Measurements from ENCODE around the gene UBXN4. TPM values are rescaled to one million over a fixed set of nuclear protein-coding genes. Genes with fewer than 3 reads are reported as not detected.

The UBXN4 gene
- total RNA-seq, 2 donors from 2014 or later: 106 to 117 TPM

DNA sequence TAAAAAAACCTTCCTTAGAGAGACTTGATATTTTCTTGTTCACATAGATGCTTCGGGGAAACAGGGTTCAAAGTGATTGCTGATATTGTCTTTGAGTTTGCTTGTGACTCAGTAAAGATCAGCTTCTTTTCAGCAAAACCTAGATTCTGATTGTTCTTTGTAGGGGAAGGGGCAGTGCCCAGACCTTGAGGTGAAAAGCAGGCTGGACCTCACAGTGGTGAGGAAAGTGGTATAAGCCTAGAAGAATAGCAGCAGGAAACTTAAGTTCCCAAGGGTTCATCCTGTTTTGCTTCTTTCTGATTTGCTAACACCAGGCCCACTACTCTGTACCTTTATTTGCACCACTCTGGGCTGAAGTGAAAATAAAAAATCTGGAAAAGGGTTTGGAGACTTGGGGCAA is 20.9 kb downstream of the UBXN4 start:
- TF ChIP-seq, protein P1, sequence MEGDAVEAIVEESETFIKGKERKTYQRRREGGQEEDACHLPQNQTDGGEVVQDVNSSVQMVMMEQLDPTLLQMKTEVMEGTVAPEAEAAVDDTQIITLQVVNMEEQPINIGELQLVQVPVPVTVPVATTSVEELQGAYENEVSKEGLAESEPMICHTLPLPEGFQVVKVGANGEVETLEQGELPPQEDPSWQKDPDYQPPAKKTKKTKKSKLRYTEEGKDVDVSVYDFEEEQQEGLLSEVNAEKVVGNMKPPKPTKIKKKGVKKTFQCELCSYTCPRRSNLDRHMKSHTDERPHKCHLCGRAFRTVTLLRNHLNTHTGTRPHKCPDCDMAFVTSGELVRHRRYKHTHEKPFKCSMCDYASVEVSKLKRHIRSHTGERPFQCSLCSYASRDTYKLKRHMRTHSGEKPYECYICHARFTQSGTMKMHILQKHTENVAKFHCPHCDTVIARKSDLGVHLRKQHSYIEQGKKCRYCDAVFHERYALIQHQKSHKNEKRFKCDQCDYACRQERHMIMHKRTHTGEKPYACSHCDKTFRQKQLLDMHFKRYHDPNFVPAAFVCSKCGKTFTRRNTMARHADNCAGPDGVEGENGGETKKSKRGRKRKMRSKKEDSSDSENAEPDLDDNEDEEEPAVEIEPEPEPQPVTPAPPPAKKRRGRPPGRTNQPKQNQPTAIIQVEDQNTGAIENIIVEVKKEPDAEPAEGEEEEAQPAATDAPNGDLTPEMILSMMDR (IDR thresholded peaks at IDR 0.05): no peak
- H3K27me3 ChIP-seq: no peaks in the 10 kb centered on the region
- H3K36me3 ChIP-seq: peaks cover 13% of the 10 kb centered on the region
- no peaks in the 10 kb centered on the region for H3K4me1 ChIP-seq
- DNase-seq: no peak
- H3K9ac ChIP-seq (ENCODE audit: low read depth in 2 of 2, low read length in 2 of 2): no peak overlapping the region
- H3K9me3 ChIP-seq: no peaks in the 10 kb centered on the region
- no peak overlapping the region for H3K27ac ChIP-seq
- H3K4me3 ChIP-seq: no peak overlapping the region
- intact Hi-C loops (cut with DNase I): no loop called here

- DNase-seq: no peak
- no peaks in the 10 kb centered on the region for H3K27me3 ChIP-seq
- TF ChIP-seq, protein P1 (IDR thresholded peaks at IDR 0.05): no peak
- H3K9me3 ChIP-seq: no peaks in the 10 kb centered on the region
- H3K27ac ChIP-seq: no peak overlapping the region
- H3K4me3 ChIP-seq: no peak overlapping the region
- H3K9ac ChIP-seq (ENCODE audit: low read depth in 2 of 2, low read length in 2 of 2): no peak overlapping the region
- H3K36me3 ChIP-seq: no peaks in the 10 kb centered on the region
- no peaks in the 10 kb centered on the region for H3K4me1 ChIP-seq
- intact Hi-C loops (cut with DNase I): no loop called here
These were observed 27.2 kb downstream of the UBXN4 start for GRCh38 chr2:135768863-135769262.

- TF ChIP-seq, protein P1 (IDR thresholded peaks at IDR 0.05): no peak
- no peak overlapping the region for H3K9ac ChIP-seq (ENCODE audit: low read depth in 2 of 2, low read length in 2 of 2)
These were observed 31.7 kb downstream of the UBXN4 start for GRCh38 chr2:135773319-135773718.

DNA sequence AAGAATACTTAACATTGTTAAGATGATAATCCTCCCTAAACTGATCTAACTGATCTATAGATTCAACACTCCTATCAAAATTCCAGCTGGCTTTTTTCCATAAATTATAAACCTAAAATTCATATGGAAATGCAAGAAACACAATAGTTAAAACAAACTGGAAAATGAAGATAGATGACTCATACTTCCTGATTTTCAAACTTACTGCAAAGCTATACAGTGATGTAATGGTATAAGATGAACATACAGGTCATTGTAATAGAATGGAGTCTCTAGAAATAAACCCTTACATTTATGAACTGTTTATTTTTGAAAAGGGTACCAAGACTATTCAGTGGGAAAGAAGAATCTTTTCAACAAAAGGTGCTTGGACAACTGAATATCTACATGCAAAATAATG is 32.3 kb downstream of the UBXN4 start:
- no peaks in the 10 kb centered on the region for H3K4me1 ChIP-seq
- no peak overlapping the region for H3K27ac ChIP-seq
- TF ChIP-seq, protein P1 (IDR thresholded peaks at IDR 0.05): no peak
- no peaks in the 10 kb centered on the region for H3K27me3 ChIP-seq
- H3K9ac ChIP-seq (ENCODE audit: low read depth in 2 of 2, low read length in 2 of 2): no peak overlapping the region
- DNase-seq: no peak
- intact Hi-C loops (cut with DNase I): loop anchor here (10.0 kb wide), 1 partner anchor 609 kb away; no protein-coding TSS in a partner anchor
- no peak overlapping the region for H3K4me3 ChIP-seq
- H3K36me3 ChIP-seq: peaks cover 13% of the 10 kb centered on the region
- H3K9me3 ChIP-seq: no peaks in the 10 kb centered on the region

More at GRCh38 chr2:135773319-135773718, 31.7 kb downstream of the UBXN4 start:
- H3K4me1 ChIP-seq: no peaks in the 10 kb centered on the region
- no peak for DNase-seq
- H3K36me3 ChIP-seq: peaks cover 8% of the 10 kb centered on the region
- no peak overlapping the region for H3K27ac ChIP-seq
- intact Hi-C loops (cut with DNase I): loop anchor here (10.0 kb wide), 1 partner anchor 609 kb away; no protein-coding TSS in a partner anchor
- no peak overlapping the region for H3K4me3 ChIP-seq
- H3K9me3 ChIP-seq: no peaks in the 10 kb centered on the region
- H3K27me3 ChIP-seq: no peaks in the 10 kb centered on the region

DNA sequence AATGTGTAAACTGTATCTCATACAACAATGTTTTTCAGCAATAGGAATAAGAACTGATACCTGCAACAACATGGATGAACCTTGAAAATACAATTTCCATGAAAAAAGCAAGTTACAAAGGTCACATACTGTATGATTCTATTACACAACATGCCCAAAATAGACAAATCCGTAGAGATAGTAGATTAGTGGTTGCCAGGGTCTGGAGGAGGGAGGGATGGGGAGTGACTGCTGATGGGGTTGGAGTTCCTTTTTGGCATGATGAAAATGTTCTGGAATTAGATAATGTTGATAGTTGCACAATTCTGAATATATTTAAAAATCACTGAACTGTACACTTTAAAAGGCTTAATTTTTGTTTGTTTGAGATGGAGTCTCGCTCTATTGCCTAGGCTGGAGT is 33.8 kb downstream of the UBXN4 start:
- TF ChIP-seq, protein P1 (IDR thresholded peaks at IDR 0.05): no peak
- no peak overlapping the region for H3K27ac ChIP-seq
- H3K27me3 ChIP-seq: no peaks in the 10 kb centered on the region
- no peak overlapping the region for H3K9ac ChIP-seq (ENCODE audit: low read depth in 2 of 2, low read length in 2 of 2)
- no peak for DNase-seq
- H3K36me3 ChIP-seq: peaks cover 19% of the 10 kb centered on the region
- H3K4me1 ChIP-seq: no peaks in the 10 kb centered on the region
- H3K4me3 ChIP-seq: no peak overlapping the region
- H3K9me3 ChIP-seq: no peaks in the 10 kb centered on the region
- intact Hi-C loops (cut with DNase I): loop anchor here (10.0 kb wide), 1 partner anchor 611 kb away; no protein-coding TSS in a partner anchor
